ENCODE measurements around the gene ORMDL2. TPM values are rescaled to one million over a fixed set of nuclear protein-coding genes. Genes with fewer than 3 reads are reported as not detected.

The ORMDL2 gene
- total RNA-seq, 1 donor from 2014 or later = 33.3 TPM

Other genes with a start within 250 kb of the ORMDL2 start
- gene OR2AP1, start 245.6 kb upstream of the ORMDL2 start, total RNA-seq = not detected in 2 replicates
- not detected in 2 replicates for gene OR10P1, start 181.1 kb upstream of the ORMDL2 start, total RNA-seq
- gene ITGA7, start 110.1 kb upstream of the ORMDL2 start, total RNA-seq = 57.9 and 63.7 TPM in 2 replicates
- 105 and 111 TPM in 2 replicates for gene BLOC1S1, start 102.0 kb upstream of the ORMDL2 start, total RNA-seq
- gene RDH5, start 97.6 kb upstream of the ORMDL2 start, total RNA-seq = 10.4 and 14.2 TPM in 2 replicates
- gene CD63, start 89.0 kb upstream of the ORMDL2 start, total RNA-seq = 535 and 560 TPM in 2 replicates
- 66.6 and 67.0 TPM in 2 replicates for gene GDF11, start 74.9 kb upstream of the ORMDL2 start, total RNA-seq
- 121 and 123 TPM in 2 replicates for gene SARNP, start 317 bp upstream of the ORMDL2 start, total RNA-seq
- 35.3 and 40.3 TPM in 2 replicates for gene DNAJC14, start 11.5 kb downstream of the ORMDL2 start, total RNA-seq
- not detected in 2 replicates for gene MMP19, start 24.9 kb downstream of the ORMDL2 start, total RNA-seq
- 54.0 and 56.8 TPM in 2 replicates for gene PYM1, start 109.9 kb downstream of the ORMDL2 start, total RNA-seq
- gene DGKA, start 113.1 kb downstream of the ORMDL2 start, total RNA-seq = 17.1 and 18.8 TPM in 2 replicates
- gene PMEL, start 148.0 kb downstream of the ORMDL2 start, total RNA-seq = 36.9 and 39.9 TPM in 2 replicates
- gene CDK2, start 148.8 kb downstream of the ORMDL2 start, total RNA-seq = 125 TPM in 2 replicates
- gene RAB5B, start 156.0 kb downstream of the ORMDL2 start, total RNA-seq = 86.5 and 97.3 TPM in 2 replicates
- gene SUOX, start 179.2 kb downstream of the ORMDL2 start, total RNA-seq = 30.4 and 33.7 TPM in 2 replicates
- gene IKZF4, start 203.0 kb downstream of the ORMDL2 start, total RNA-seq = 42.3 and 45.5 TPM in 2 replicates
- 32.3 and 43.1 TPM in 2 replicates for gene RPS26, start 223.9 kb downstream of the ORMDL2 start, total RNA-seq